Stimulated activated CD4-positive, alpha-beta T cell treated with anti-CD3 and anti-CD28 coated beads, Interleukin-12 subunit alpha, Interleukin-12 subunit beta, amount 100 ng/mL, for 48 hours (primary cell): Measurements from ENCODE around the gene UROC1.

Experiments used
- DNase-seq, 3 donors: peaks; one replicate each; pipeline ENCODE4 v3.0.0-alpha.2; 2020; ENCODE audit warnings: low read depth in 2 of 3, low spot score in 1 of 3

UROC1 gene

DNA sequence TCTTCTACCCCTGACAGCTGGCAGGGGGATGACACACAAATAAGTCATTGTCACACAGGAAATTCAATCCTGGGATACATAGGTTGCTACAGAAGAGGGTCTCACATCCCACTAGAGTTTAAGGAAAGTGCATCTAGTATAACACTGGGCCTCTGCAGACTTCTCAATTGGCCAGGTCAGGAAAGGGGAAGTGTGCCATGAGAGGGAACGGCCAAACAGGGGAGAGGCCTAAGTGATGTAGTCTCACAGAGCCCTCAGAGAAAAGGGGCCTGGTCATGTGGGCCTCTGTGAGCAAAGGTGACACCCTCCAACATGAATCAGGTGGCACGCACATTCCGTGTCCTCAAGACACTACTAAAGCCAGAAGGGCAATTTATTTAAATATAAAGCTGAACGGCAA is 53.1 kb downstream of the UROC1 start:
- DNase-seq, result no peak

DNA sequence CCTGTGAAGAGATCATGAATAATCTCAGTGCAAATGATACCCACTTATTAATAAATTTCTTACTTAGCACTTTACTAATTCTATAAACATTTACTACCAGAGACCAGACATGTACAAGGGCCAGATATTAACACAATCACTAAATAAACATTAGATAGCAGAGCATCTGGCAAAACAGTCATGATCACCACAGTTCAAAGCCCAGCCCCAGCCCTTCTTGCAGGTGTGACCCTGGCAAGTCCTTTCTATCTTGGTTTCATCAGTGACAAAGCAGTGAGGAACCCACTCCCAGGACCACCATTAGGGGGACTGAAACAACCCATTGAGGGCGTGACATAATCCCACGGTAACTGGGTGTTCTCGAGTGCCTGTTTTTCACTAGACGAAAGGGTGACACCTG is 53.5 kb downstream of the UROC1 start:
- no peak for DNase-seq

DNA sequence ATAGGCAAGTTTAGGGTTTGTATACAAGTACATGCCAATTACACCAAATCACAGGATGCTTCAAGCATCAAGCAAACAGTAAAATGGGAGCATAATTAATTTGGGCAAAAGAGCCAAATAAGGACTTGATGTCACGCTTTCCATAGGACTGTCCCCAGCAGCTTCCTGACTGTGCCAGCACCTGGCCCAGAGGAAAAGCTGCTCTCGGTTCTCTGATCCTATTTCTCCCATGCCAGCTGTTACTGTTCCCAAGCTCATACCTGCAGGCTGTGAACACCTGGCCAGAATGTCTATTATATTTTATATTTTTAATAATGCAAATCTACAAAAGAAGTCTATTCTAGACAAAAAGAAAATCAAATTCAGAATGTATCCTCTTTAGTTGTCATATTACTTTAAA is 54.1 kb downstream of the UROC1 start:
- DNase-seq, result no peak

DNA sequence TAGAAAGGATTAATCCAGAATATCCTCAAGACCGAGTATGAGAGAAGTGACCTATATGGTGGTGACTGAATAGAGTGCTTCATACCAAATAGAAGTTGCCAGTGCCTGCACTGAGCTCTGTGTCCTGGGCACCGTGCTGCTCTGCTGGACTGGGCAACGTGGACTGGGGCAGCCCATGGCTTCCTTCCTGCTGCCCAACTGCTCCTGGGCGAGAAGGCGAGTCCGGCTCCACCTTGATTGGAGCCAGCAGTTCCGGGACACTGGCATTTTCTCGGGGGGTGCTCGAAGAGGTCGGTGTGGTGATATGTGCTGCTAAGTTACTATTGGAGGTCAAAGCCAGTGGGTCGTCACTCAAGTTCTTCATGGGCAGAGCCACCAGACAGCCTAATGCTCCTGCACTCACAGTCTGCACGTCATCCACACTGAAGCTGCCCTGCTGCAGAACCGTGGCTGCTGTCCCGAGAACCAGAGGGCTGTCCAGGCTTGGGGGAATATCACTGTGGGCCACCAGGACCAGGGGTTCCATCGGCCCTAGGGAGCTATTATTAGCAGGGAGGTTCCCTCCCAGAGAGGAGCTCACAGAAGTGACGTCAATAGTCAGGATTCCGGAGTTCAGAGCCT is 56.0 kb downstream of the UROC1 start:
- DNase-seq, result no peak

DNA sequence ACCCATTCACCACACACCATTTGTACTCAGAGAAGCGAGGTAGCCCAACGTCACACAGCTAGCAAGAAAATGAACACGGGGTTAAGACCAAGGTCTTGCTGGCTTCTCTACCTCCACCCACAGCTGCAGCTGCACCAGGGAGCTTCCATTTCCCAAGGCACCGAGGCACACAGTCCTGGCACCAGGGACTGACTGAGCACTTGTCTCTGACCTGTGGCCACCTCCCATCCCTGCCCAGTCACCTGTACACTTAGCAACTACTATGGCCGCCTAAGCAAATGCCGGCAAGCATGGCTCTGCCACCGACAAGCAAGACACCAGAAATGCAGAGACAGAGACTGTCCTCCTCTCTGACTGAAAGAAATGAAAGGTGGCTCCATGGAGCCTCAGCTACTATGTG is 57.2 kb downstream of the UROC1 start:
- DNase-seq, result no peak

DNA sequence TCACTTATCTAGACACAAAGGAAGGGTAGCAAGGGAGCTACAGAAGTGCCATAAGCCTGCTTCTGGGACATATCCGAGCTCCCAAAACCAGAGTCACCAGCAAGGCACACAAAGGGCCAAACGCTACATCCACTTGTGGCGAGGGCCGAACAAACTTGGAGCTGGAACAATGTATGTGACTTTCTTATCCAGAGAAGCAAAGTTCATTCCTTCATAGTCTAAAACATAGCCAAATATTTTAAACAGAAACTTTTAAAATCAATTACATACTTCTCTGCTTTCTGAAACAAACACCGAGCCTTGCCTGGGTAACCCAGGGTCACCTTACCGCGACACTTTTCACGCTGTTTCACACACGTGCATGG is 57.8 kb downstream of the UROC1 start:
- DNase-seq, result no peak

DNA sequence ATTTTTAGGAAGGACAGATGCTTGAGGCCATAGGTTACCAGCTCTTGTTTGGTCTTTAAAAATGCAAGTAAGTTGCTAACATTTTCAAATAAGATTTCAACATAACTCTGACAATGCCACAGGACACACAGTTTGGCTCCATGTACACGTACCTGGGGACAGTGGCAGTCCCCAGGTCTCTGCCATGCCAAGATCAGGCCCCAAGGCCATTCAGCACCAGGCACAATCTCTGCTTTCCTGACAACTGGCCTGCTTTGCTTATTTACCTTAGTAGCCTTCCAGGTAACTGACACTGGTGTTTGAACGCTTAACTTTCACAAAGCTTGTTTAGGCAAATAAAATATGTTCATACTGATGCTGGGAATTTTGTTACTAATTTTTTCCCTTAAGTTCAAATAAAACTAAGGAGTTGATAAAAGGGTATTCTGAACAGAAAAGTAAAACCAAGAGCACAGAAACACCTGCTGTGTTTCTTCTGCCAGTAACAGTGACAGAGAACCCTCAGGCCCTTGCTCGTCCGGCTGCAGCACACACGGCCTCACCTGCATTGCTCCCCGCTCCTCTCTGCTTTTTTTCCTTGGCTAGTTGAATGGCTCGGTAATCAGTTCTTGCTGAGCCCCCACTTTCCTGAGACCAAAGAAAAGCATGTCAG is 58.3 kb downstream of the UROC1 start:
- no peak for DNase-seq

DNA sequence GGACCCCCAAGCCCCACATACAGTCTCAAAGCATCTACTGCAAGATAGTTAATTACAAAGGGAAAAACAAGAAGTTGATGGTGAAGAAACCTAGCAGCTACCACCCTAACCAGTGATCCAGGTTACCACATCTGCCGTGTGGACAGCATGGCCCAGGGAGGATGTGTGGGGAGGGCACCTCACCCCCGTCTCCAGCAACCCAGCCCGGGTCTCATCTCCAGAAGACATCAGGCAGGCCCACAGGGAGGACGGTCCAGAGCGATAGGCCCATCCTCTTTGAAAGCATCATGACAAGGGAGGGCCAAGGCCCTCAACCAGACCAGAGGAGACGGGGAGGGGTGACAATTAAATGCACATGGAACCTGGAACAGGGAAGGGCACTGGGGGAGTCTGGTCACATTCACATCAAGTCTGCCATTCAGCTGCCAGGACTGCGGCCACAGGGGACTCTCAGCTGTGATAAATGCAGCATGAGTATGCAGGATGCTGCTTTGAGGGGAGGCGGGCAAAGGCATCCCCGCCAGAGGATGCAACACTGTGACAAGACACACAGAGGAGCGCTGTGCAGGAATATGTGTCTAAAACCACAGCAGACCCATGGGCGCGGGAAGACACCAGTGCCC is 60.7 kb downstream of the UROC1 start:
- no peak for DNase-seq

DNA sequence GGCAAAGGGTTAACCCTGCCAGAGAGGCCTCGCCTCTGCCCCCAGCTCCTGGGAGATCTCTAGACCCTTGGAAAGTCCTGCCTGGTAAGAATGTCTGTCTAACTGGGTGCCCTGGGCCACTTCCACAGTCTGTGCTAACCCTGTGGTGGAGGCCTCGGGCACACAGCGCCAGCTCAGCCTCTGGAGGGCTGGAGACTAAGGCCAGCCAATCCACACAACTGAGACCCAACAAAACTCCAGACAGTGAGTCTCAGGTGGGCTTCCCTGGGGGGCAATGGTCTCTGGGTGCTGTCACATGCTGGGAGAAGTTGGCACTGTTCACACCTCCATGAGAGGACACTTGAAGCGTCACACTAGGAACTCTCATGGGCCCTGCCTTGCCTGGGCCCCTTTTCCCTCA is 61.4 kb downstream of the UROC1 start:
- no peak for DNase-seq

DNA sequence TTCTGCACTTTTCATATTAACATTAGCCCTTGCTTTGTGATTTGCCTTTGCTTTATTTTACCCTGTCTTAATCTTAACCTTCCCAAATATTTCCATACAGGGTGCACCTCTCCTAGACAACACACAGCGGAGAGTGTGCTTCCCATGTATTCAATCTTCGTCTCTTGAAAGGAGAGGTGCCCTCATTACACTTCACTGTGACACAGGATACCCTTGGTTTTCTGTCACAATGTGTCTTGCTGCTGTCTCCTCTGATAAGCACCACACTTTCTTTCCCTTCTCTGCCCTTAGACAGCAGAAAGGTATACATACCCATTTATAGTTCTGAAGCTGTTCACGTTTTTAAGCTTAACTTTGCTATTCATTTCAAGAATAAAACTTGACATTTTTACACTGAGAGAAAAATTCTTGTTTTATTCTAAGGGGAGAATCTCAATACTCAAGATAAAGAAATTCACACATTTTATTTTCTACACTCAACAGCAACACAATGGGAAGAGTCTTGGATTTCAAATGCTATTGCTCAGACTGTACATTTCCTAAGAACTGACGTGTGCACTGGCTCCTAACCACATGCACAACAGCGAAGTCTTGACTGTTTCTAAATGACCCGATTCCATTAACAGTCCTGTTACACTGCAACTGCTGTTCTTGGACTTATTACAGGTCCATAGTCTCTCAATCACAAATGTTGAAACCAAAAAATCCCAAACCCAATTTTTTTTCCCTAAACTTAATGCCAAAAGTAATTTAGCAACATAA is 63.0 kb downstream of the UROC1 start:
- no peak for DNase-seq

DNA sequence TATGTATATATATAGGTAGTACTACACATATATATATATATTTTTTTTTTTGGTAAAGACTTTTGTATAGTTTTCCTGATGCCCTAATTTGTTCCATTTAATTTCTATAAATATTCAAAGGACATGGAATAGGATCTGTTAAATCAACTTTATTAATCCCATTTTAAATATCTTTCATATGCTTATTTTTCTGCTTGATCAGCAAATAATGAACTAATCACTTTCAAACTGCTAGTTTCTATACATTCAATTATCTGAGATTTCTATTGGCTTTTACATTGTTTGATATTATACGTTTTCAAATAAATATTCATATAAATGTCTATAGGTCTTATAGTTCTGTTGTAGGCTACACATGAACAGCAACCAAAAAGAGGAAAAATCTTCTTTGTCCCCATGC is 63.5 kb downstream of the UROC1 start:
- no peak for DNase-seq

DNA sequence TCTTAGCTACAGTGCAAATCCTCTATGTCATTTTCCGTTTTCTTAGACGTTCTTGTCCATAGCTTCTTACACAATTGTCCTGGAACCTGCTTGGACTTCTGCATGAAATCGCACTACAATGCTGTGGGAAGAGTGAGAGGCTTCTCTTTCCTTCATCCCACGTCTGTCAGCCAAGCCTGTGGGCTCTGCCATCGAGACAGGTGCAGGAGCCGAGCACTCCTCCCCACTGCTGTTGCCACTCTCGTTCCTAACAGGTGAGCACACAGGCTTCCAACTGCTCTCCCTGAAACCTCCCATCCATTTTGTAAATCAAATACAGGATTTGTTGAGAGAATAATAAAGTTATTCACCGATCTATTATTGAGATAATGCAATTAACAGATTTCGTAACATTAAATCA is 65.4 kb downstream of the UROC1 start:
- DNase-seq, result no peak

DNA sequence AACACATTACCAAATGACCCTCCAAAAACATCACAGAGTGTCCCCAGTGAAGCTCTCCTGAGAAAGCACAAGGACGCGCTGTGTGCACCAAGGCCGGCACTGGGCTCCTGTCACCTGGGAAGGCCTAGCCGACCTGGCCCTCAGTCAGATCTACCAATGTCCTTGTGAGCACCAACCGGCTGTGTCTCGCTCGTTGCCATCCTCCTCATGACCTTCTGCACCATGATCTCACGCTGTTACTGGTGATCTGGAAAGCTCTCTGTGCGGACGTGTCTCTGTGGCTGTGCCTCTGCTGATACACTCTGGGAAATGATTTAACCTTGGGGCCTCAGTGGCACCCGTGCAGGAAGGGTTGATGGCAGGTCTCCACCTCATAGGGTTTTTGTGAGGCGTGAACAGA is 66.1 kb downstream of the UROC1 start:
- DNase-seq, result no peak

DNA sequence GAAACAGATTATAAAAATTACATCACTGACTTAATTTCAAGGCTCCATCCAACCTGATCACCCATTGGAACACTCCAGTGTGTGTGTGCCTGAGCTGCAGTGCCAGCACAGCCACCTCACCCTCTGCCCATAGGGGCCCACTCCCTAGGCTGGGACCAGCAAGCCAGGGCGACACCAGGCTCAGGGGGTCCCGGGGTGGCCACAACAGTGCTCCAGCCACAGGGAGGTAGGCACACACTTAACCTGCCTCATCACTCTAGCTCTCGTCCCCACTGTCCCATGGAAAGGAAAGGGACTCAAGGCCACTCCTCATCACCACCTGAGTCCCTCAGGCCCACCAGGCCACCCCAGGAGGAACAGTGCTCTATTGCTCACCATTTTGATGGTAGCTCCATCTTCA is 66.8 kb downstream of the UROC1 start:
- DNase-seq, result no peak

DNA sequence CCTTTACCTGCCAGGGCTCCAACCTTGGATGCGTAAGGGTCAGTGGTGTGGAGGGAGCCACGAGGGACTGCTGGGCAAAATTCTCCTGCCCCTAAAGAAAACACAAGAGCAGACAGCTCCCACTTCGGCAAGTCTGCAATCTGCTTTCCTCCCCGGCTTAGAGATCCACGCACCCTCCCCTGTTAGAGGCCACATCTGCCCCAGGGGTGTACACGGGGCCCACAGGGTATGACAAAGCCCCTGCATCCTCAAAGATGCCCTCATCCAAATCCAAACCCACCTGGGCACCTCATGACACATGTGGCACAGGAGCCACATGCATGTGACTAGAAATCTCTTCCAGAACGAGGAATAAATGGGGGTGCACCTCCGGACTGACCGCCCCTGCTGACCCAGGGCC is 67.4 kb downstream of the UROC1 start:
- DNase-seq, result no peak

DNA sequence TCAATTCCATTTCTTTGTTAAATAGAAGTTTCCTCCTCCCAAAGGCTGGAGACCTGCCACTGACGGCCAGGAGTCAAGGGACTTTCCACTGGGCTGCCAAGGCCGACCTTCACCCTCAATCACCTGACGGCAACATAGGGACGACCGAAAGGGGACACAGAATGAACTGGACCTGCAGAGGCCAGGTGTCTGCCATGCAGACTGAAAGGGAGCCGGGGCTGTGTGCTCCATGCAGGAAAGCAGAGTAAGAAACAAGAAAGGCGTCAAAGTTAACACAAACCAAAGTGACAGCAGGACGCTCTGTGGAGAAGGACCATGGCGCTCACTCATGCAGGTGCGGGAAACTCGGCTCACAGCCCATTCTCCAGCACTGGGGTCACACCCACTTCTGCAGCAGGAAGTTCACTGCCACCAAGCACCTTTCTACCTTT is 67.9 kb downstream of the UROC1 start:
- no peak for DNase-seq

DNA sequence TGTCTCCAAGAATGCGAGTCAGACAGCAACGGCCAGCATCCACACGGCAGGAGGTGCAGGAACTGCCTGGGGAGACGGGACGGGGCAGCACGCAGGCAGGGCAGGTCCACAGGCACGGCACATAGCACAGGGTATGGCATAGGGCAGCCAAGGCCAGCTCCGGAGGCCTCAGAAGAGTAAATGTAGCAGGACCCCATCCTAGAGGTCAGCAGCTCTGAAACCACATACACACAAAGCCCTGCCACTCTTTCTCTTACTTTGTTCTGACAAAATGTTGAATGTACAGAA is 68.7 kb downstream of the UROC1 start:
- no peak for DNase-seq

DNA sequence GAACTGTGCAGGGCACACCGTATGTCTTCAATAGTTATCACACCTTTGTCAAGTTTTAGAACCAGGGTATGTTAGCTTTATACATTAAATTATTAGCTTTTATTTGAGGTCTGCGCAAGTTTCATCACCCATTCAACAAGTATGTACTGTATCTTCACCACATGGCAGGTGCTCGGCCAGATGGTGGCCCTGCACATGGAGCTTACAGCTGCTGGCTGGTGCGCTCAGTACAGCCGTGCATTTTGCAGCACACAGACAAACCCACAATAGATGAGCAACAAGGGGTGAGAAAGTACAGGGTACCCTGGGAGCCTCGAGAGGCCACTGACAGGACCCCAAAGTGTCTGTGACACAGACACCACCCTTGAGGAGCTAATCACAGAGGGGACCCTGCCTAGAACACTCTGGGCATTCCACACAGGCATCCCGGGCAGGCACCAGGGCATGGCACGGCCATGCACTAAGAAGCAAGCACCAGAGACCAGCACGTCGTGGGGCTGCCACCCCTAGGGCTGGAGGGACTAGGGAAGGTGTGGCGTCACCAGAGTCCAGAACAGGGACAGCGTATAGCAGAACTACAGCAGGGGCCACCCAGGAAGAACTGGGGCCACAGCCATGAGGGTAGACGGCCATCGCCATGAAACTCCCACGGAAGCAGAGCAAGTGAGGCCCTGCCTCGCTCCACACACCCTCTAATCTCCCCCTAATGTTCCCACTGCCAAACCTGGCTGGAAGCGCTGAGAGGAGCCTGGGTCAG is 69.3 kb downstream of the UROC1 start:
- DNase-seq, result no peak

DNA sequence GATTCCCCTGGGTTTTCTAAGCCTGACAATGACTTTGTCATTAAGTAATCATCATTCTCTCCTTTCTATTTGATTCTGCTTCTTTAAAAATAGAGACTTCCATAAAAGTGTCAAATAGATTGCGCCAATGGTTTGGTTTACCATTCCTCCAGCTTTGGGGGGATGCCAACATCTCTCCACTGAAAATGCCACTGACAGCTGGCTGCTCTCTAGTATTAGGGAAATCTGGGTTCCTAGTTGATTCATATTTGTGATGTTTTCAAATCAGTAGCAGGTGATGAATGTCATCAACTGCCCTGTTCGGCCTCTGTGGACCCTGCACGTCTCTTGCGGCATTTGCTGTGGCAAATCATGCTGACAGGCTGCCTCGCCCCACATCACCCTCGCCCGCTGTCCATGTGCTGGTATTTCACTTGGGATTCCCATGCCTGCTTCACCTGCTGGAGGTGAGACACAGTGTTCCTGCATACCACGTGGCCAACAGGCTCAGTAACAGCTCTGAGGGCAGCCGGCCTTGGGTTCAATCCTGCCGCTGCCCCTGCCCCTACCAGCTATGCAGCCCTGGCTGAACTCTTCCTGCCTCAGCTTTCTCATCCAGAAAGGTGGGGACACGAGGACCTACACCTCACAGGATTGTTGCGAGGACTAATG is 70.0 kb downstream of the UROC1 start:
- no peak for DNase-seq

DNA sequence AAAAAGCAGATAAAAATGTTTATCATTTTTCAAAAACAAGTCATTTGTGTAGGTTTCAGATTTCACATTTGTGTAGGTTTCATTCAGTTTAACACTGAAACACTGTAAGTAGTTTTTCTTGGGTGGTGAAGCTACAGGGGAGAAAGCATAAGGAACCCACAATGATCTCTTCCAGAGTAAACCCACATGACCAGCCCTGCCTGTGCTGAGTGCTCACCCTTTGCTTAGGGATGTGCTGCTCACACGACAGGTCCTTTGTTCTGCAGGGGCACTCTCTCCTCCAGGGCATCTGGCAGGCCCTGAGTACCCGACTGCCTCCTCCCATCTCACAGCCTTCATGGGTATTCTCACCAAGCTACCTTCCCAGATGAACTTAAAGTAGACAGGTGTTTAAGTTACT is 70.8 kb downstream of the UROC1 start:
- DNase-seq, result no peak

DNA sequence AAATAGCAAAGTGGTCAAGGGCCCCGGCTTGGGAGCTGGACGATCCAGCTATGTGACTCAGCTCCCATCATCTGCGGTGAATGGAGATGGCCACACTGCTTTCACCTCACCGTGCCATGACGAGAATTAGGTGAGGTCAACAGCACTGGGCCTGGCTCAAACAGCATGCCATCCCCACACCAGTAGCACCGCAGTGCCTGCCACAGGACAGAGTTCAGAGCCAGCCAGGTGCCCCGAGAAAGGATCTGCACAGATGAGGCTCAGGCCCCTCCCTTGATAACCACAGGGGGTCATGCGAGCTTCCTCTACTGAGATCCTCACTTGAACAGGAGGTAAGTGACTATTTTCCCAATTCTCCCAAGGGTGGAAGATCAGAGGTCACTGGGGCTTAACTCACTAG is 71.3 kb downstream of the UROC1 start:
- no peak for DNase-seq
